Panc1 (cell line): ENCODE measurements around the gene CAMP. TPM values are rescaled to one million over a fixed set of nuclear protein-coding genes. Genes with fewer than 3 reads are reported as not detected.

Source experiments
- ATAC-seq: fragments of 200-7000 bp; cut with Tn5 transposase; 2 replicates; pipeline ENCODE4 v1.9.1; 2020; ENCODE audit warnings: mild to moderate bottlenecking, moderate library complexity
- BruUV-seq: library from RNA; stranded (reverse); fragments of 400-500 nt; replicated peaks from 2 replicates; lab custom pipeline; 2021; lab: Mats Ljungman, UMichigan
- CTCF ChIA-PET: fragments of 300-600 bp; sonication (Branson Sonifier 250); formaldehyde crosslinking; loops from one replicate; lab custom pipeline; 2022; ENCODE audit warnings: antibody characterized with exemption; lab: Charles Lee
- POLR2A ChIA-PET: fragments of 300-600 bp; sonication (Branson Sonifier 250); formaldehyde crosslinking; loops from one replicate; lab custom pipeline; 2022; ENCODE audit warnings: antibody characterized with exemption; lab: Charles Lee
- DNase-seq: peaks from one replicate; pipeline ENCODE4 v3.0.0-alpha.2; 2010; ENCODE audit warnings: low read depth, low spot score
- H3K27ac ChIP-seq: 2 replicates; pipeline ENCODE4 v1.5.1; 2011; ENCODE audit warnings: mild to moderate bottlenecking, low read length, inconsistent platforms
- H3K27me3 ChIP-seq: fragments of 200-500 bp; sonication (Bioruptor generic); 2 replicates; pipeline ENCODE4 v1.6.0; 2014; ENCODE audit warnings: low read length, inconsistent platforms; ENCODE audit not compliant: control insufficient read depth, insufficient read depth
- H3K36me3 ChIP-seq: fragments of 200-500 bp; sonication (Bioruptor generic); 2 replicates; pipeline ENCODE4 v1.5.1; 2014; ENCODE audit warnings: inconsistent platforms, mild to moderate bottlenecking, low read length, moderate library complexity; ENCODE audit not compliant: control insufficient read depth, insufficient read depth
- H3K4me1 ChIP-seq: 2 replicates; pipeline ENCODE4 v1.5.1; 2011; ENCODE audit warnings: inconsistent platforms, mild to moderate bottlenecking, low read length, moderate library complexity; ENCODE audit not compliant: control insufficient read depth, insufficient read depth
- H3K4me3 ChIP-seq, 2 experiments: 2 replicates each; pipeline ENCODE4 v1.5.1; 2011 to 2012; ENCODE audit warnings: low read depth in 2 of 2, low read length in 2 of 2, mild to moderate bottlenecking in 2 of 2, inconsistent platforms in 1 of 2, moderate library complexity in 1 of 2
- H3K9me3 ChIP-seq: fragments of 200-500 bp; sonication (Bioruptor generic); 2 replicates; pipeline ENCODE4 v1.5.1; 2014; ENCODE audit warnings: low read depth, mild to moderate bottlenecking, inconsistent platforms, low read length, moderate library complexity; ENCODE audit not compliant: control insufficient read depth, insufficient read depth
- POLR2AphosphoS5 ChIP-seq: IDR thresholded peaks from 2 replicates; pipeline ENCODE4 v1.6.1; 2012; ENCODE audit warnings: mild to moderate bottlenecking, low read depth, low read length, moderate library complexity
- SIN3A ChIP-seq: IDR thresholded peaks from 2 replicates; pipeline ENCODE4 v1.6.1; 2012; ENCODE audit warnings: low read depth, mild to moderate bottlenecking, low read length, moderate library complexity, borderline replicate concordance; ENCODE audit not compliant: insufficient read depth
- TCF7L2 ChIP-seq: IDR thresholded peaks from 2 replicates; pipeline ENCODE4 v1.6.1; 2011; ENCODE audit warnings: mild to moderate bottlenecking, low read depth, low read length, inconsistent platforms
- in situ Hi-C: cut with HindIII; loops from 2 replicates; pipeline ENCODE4 v1.10.0; 2016; ENCODE audit warnings: low sequenced_read_pairs, low pct_unique_long_range_greater_than_20kb
- intact Hi-C: fragments of 100-400 bp; cut with micrococcal nuclease; formaldehyde crosslinking; loops from one replicate; pipeline ENCODE4 v1.10.0; 2022; ENCODE audit not compliant: unreplicated experiment
- total RNA-seq: library from RNA; stranded (reverse); gene quantifications from one replicate; pipeline ENCODE4 v1.2.1, GENCODE V29; 2021; ENCODE audit not compliant: unreplicated experiment
- TF ChIP-seq, protein P1 (sequence below): fragments of 450-650 bp; IDR thresholded peaks from 2 replicates; pipeline ENCODE4 v1.5.1; 2017; ENCODE audit warnings: mild to moderate bottlenecking
- TF ChIP-seq, protein P2 (sequence below), 2 experiments: IDR thresholded peaks; 2 replicates each; pipeline ENCODE4 v1.6.1; 2011 to 2012; ENCODE audit warnings: low read depth in 2 of 2, control low read depth in 1 of 2, low read length in 1 of 2, mild to moderate bottlenecking in 1 of 2, moderate library complexity in 1 of 2; ENCODE audit not compliant: insufficient read depth in 1 of 2

The CAMP gene
- total RNA-seq, 1 experiment from 2014 or later = not detected

DNA sequence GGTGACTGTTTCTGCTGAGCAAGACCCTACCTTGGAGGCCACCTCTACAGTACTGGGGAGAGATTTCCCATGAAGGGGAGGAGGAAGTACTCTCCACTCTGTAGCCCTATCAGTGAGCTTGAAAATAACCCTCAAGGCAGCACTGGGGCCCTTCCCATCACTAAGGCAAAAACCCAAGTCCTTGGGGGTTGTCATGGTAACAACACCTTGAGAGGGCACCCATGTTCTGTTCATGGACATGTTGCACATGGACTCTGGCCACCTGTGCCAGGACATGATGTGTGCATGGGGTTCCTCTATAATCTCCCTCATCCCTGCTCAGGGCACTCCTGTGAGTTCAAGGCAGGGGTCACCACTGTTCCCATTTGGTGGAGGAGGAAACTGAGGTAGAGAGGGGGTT, 24.2 kb upstream of the CAMP start:
- in situ Hi-C loops = no loop called here

DNA sequence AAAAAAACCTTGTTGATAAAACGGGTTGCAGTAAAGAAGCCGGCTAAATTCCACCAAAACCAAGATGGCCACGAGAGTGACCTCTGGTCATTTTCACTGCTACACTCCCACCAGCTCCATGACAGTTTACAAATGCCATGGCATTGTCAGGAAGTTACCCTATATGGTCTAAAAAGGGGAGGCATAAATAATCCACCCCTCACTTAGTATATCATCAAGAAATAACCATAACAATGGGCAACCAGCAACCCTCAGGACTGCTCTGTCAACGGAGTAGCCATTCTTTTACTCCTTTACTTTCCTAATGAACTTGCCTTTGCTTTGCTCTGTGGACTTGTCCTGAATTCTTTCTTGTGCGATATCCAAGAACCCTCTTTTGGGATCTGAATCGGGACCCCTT, 20.7 kb upstream of the CAMP start:
- TF ChIP-seq SIN3A = no peak
- TF ChIP-seq, protein P1, sequence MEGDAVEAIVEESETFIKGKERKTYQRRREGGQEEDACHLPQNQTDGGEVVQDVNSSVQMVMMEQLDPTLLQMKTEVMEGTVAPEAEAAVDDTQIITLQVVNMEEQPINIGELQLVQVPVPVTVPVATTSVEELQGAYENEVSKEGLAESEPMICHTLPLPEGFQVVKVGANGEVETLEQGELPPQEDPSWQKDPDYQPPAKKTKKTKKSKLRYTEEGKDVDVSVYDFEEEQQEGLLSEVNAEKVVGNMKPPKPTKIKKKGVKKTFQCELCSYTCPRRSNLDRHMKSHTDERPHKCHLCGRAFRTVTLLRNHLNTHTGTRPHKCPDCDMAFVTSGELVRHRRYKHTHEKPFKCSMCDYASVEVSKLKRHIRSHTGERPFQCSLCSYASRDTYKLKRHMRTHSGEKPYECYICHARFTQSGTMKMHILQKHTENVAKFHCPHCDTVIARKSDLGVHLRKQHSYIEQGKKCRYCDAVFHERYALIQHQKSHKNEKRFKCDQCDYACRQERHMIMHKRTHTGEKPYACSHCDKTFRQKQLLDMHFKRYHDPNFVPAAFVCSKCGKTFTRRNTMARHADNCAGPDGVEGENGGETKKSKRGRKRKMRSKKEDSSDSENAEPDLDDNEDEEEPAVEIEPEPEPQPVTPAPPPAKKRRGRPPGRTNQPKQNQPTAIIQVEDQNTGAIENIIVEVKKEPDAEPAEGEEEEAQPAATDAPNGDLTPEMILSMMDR = no peak
- TF ChIP-seq, protein P2, sequence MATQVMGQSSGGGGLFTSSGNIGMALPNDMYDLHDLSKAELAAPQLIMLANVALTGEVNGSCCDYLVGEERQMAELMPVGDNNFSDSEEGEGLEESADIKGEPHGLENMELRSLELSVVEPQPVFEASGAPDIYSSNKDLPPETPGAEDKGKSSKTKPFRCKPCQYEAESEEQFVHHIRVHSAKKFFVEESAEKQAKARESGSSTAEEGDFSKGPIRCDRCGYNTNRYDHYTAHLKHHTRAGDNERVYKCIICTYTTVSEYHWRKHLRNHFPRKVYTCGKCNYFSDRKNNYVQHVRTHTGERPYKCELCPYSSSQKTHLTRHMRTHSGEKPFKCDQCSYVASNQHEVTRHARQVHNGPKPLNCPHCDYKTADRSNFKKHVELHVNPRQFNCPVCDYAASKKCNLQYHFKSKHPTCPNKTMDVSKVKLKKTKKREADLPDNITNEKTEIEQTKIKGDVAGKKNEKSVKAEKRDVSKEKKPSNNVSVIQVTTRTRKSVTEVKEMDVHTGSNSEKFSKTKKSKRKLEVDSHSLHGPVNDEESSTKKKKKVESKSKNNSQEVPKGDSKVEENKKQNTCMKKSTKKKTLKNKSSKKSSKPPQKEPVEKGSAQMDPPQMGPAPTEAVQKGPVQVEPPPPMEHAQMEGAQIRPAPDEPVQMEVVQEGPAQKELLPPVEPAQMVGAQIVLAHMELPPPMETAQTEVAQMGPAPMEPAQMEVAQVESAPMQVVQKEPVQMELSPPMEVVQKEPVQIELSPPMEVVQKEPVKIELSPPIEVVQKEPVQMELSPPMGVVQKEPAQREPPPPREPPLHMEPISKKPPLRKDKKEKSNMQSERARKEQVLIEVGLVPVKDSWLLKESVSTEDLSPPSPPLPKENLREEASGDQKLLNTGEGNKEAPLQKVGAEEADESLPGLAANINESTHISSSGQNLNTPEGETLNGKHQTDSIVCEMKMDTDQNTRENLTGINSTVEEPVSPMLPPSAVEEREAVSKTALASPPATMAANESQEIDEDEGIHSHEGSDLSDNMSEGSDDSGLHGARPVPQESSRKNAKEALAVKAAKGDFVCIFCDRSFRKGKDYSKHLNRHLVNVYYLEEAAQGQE (IDR thresholded peaks at IDR 0.05; ENCODE audit: insufficient read depth in 1 of 2, low read depth in 2 of 2, low read length in 1 of 2) = no peak
- no peak for TF ChIP-seq POLR2AphosphoS5
- no peak for TF ChIP-seq TCF7L2
- Histone ChIP-seq H3K36me3 (no peaks in the 10 kb centered on the region), H3K27me3 (no peaks in the 10 kb centered on the region), H3K4me3 (no peak overlapping the region), H3K9me3 (no peaks in the 10 kb centered on the region), H3K27ac (no peak overlapping the region), H3K4me1 (no peaks in the 10 kb centered on the region)
- CTCF ChIA-PET = no interaction called here
- POLR2A ChIA-PET = no interaction called here
- no peak for ATAC-seq
- in situ Hi-C loops = no loop called here
- no TSS peak for BruUV-seq
- intact Hi-C loops = no loop called here
- DNase-seq = no peak

More for the DNA sequence above, 24.2 kb upstream of the CAMP start:
- no peaks in the 10 kb centered on the region for H3K27me3 ChIP-seq
- ChIA-PET CTCF (no interaction called here), POLR2A (no interaction called here)
- TF ChIP-seq, protein P2 (IDR thresholded peaks at IDR 0.05; ENCODE audit: insufficient read depth in 1 of 2, low read depth in 2 of 2, low read length in 1 of 2) = no peak
- TF ChIP-seq TCF7L2 (no peak), SIN3A (no peak), POLR2AphosphoS5 (no peak)
- TF ChIP-seq, protein P1 = no peak
- no peaks in the 10 kb centered on the region for H3K36me3 ChIP-seq
- no peaks in the 10 kb centered on the region for H3K4me1 ChIP-seq
- DNase-seq (no peak), ATAC-seq (no peak)
- no peak overlapping the region for H3K27ac ChIP-seq
- no TSS peak for BruUV-seq
- no peaks in the 10 kb centered on the region for H3K9me3 ChIP-seq
- no peak overlapping the region for H3K4me3 ChIP-seq
- intact Hi-C loops = loop anchor here (10.0 kb wide), 1 partner anchor 46 kb away; the partner anchor contains the start of gene ZNF589
